AG10803 (cell line): Measurements from ENCODE around the gene TOM1L2.

Experiments used
- DNase-seq: peaks from one replicate; pipeline ENCODE4 v3.0.0; 2010; ENCODE audit warnings: low read depth
- H3K4me3 ChIP-seq: 2 replicates; pipeline ENCODE4 v1.5.1; 2011; ENCODE audit warnings: mild to moderate bottlenecking, low read length, control low read depth
- TF ChIP-seq, protein P1 (sequence below): conservative IDR thresholded peaks from 2 replicates; pipeline ENCODE4 v1.5.1; 2011; ENCODE audit warnings: mild to moderate bottlenecking, low read length, control low read depth, inconsistent platforms

TOM1L2 gene

DNA sequence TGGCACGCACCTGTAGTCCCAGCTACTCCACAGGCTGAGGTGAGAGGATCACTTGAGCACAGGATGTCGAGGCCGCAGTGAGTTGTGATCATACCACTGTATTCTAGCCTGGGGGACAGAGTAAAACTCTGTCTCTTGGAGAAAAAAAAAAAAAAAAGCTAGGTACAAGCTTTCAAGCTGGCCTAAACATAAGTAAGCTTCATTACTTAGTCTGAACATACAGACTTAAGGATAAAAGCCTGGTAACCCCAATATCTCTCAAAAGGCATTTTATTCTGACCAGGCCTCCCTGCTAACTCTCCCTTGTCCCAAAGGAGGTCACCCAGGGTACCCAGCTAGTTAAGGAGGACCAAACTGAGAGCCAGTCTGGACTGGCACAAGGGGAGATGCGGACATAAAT is 46.2 kb downstream of the TOM1L2 start:
- TF ChIP-seq, protein P1, sequence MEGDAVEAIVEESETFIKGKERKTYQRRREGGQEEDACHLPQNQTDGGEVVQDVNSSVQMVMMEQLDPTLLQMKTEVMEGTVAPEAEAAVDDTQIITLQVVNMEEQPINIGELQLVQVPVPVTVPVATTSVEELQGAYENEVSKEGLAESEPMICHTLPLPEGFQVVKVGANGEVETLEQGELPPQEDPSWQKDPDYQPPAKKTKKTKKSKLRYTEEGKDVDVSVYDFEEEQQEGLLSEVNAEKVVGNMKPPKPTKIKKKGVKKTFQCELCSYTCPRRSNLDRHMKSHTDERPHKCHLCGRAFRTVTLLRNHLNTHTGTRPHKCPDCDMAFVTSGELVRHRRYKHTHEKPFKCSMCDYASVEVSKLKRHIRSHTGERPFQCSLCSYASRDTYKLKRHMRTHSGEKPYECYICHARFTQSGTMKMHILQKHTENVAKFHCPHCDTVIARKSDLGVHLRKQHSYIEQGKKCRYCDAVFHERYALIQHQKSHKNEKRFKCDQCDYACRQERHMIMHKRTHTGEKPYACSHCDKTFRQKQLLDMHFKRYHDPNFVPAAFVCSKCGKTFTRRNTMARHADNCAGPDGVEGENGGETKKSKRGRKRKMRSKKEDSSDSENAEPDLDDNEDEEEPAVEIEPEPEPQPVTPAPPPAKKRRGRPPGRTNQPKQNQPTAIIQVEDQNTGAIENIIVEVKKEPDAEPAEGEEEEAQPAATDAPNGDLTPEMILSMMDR: no peak
- no peak overlapping the region for H3K4me3 ChIP-seq
- DNase-seq: no peak

DNA sequence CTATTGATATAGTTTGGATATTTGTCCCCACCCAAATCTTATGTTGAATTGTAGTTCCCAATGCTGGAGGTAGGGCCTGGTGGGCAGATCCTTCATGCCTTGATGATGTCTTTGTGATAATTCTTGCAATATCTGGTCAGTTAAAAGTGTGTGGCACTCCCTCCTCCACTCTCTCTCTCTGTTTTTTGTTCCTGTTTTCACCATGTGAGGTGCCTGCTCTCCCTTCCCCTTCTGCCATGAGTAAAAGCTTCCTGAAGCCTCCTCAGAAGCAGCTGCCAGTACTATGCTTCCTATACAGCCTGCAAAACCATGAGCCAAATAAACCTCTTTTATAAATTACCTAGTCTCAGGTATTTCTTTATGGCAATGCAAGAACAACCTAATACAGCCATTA is 47.3 kb downstream of the TOM1L2 start:
- TF ChIP-seq, protein P1: no peak
- no peak overlapping the region for H3K4me3 ChIP-seq
- DNase-seq: no peak

- TF ChIP-seq, protein P1: no peak
- no peak overlapping the region for H3K4me3 ChIP-seq
- DNase-seq: peak; percentile 35
These were observed 47.9 kb downstream of the TOM1L2 start for GRCh38 chr17:17924131-17924856.

DNA sequence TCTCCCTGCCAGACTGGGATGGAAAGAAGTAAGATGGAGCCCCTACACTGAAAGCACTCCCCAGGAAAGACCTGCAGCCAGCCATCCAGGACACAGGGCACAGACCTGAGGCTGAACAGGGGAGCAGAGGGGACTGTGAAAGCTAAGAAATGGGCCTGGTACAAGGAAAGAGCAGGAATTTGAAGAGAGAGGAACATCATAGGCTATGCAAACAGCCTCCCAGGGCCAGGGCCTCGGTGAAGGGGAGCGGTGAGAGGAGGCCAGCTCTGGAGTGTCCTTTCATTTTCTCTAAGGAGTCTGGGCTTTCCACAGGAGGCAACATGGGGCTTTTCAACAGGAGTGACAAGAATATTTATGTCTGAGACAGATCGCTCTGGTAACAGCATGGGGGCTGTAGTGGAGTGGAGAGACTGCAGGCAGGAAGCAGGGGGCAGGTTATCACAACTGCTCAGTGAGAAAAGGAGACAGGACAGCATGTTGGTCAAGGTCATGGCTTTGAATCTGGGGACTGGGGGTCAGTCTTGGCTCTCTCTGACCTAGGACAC is 50.1 kb downstream of the TOM1L2 start:
- no peak for DNase-seq
- no peak overlapping the region for H3K4me3 ChIP-seq
- TF ChIP-seq, protein P1: no peak

DNA sequence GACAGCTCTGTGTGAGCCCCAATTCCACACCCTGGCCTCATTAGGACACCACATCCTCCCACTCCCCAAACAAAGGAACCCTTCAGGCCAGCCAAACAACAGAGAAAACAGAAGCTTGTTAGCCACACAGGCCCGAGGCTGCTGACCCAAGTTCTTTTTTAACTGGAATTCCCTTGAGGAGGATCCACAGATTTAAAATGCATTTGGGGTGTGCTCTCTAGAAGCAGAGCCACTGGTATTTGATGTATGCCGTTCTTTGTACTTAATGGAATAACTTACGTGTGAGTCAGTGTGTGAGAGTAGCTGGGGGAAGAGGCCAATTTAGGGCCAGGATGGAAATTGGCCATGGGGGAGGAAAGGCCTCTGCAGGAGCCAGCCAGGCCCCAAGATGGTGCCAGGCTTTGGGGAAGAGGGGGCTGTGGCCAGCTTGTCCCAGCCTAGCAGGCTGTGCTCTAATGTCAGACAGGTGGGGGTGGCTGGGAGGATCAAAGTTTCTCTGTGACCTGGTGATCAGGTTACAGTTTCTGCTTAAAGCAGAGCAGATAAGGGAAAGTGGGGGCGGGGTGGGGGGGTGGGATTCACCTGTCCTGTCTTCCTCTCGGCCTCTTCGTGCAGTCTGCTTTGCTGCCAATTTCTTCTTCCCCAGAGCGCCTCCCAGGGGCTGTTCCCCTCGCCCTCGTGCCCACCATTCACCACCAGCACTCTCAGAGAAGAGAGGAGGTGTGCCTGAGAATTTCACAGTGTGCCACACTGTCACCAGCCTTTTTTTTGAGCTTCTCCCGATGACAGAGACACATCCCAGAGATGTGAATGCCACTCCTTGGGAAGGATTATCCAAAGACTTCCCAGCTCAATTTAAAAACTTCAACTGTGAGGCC is 50.8 kb downstream of the TOM1L2 start:
- peak; percentile 97 for DNase-seq

GRCh38 chr17:17919169-17920107 is 52.8 kb downstream of the TOM1L2 start:
- TF ChIP-seq, protein P1: peak; percentile 93
- DNase-seq: peak; percentile 77
- H3K4me3 ChIP-seq: no peak overlapping the region

More for the DNA sequence above, 50.8 kb downstream of the TOM1L2 start:
- H3K4me3 ChIP-seq: no peak overlapping the region
- TF ChIP-seq, protein P1: no peak
